Calu3 (cell line): ENCODE data around the gene CD46. TPM values are rescaled to one million over a fixed set of nuclear protein-coding genes. Genes with fewer than 3 reads are reported as not detected.

Experiments
- BruUV-seq: library from RNA; stranded (reverse); fragments of 400-500 nt; replicated peaks from 2 replicates; lab custom pipeline; 2021; lab: Mats Ljungman, UMichigan
- CTCF ChIA-PET: fragments of 300-600 bp; sonication (Branson Sonifier 250); formaldehyde crosslinking; loops from one replicate; lab custom pipeline; 2022; ENCODE audit warnings: antibody characterized with exemption; lab: Charles Lee
- DNase-seq: peaks from one replicate; pipeline ENCODE4 v3.0.0; 2022
- H3K27ac Mint-ChIP-seq: one replicate; pipeline ENCODE4 v1.8.0; 2022; ENCODE audit warnings: mixed read lengths; ENCODE audit not compliant: unreplicated experiment
- H3K27me3 Mint-ChIP-seq: one replicate; pipeline ENCODE4 v1.8.0; 2022; ENCODE audit warnings: mixed read lengths; ENCODE audit not compliant: unreplicated experiment
- H3K36me3 Mint-ChIP-seq: one replicate; pipeline ENCODE4 v1.8.0; 2022; ENCODE audit warnings: mild to moderate bottlenecking, moderate library complexity, mixed read lengths; ENCODE audit not compliant: insufficient read depth, unreplicated experiment
- H3K4me1 Mint-ChIP-seq: one replicate; pipeline ENCODE4 v1.8.0; 2022; ENCODE audit warnings: mild to moderate bottlenecking, low read depth, mixed read lengths; ENCODE audit not compliant: unreplicated experiment
- H3K4me3 Mint-ChIP-seq: one replicate; pipeline ENCODE4 v1.8.0; 2022; ENCODE audit warnings: mild to moderate bottlenecking, low read depth, moderate library complexity, mixed read lengths; ENCODE audit not compliant: unreplicated experiment
- H3K9me3 Mint-ChIP-seq: one replicate; pipeline ENCODE4 v1.8.0; 2022; ENCODE audit warnings: low read depth, mixed read lengths; ENCODE audit not compliant: unreplicated experiment
- CTCF ChIP-seq: fragments of 200-600 bp; IDR thresholded peaks from one replicate; pipeline ENCODE4 v1.8.0; 2022; ENCODE audit warnings: antibody characterized with exemption; ENCODE audit not compliant: unreplicated experiment
- intact Hi-C: fragments of 100-400 bp; cut with micrococcal nuclease; formaldehyde crosslinking; loops from one replicate; pipeline ENCODE4 v1.10.0; 2022; ENCODE audit not compliant: unreplicated experiment
- total RNA-seq: library from RNA; stranded (reverse); gene quantifications from 2 replicates; pipeline ENCODE4 v1.2.3, GENCODE V29; 2022

CD46 gene
- total RNA-seq, 1 experiment from 2014 or later = 635 TPM

GRCh38 chr1:207844371-207844770 is 92.5 kb downstream of the CD46 start:
- H3K4me3 Mint-ChIP-seq = no peak overlapping the region
- no peak overlapping the region for H3K27ac Mint-ChIP-seq
- H3K27me3 Mint-ChIP-seq = no peaks in the 10 kb centered on the region
- peaks cover 12% of the 10 kb centered on the region for H3K36me3 Mint-ChIP-seq
- no peak for DNase-seq
- intact Hi-C loops = no loop called here
- no peak for TF ChIP-seq CTCF
- no peaks in the 10 kb centered on the region for H3K9me3 Mint-ChIP-seq
- H3K4me1 Mint-ChIP-seq = peaks cover 19% of the 10 kb centered on the region
- no TSS peak for BruUV-seq
- CTCF ChIA-PET = interaction anchor here (1.0 kb wide), 1 partner anchor 20 kb away, joined by 5 read pairs; no protein-coding TSS in a partner anchor

Other genes with a start within 250 kb of the CD46 start
- not detected in 2 replicates for gene CR1L, start 106.9 kb upstream of the CD46 start, total RNA-seq
- 0.24 and 0.34 TPM in 2 replicates for gene CD34, start 159.1 kb downstream of the CD46 start, total RNA-seq